OCI-M2 (cell line): ENCODE measurements around the gene TSHZ1.
"Not testable (repeated sequence)": the region's sequence is repeated elsewhere in the genome, so short reads cannot be mapped to it uniquely, and the experiment has no call there.

Experiments used
- DNase-seq: peaks from one replicate; lab custom pipeline; 2025; ENCODE audit not compliant: unreplicated experiment; lab: John Stamatoyannopoulos, UW

Gene TSHZ1

GRCh38 chr18:75297731-75298130 is 87.1 kb downstream of the TSHZ1 start:
- no peak for DNase-seq

- no peak for DNase-seq
Observed at GRCh38 chr18:75304678-75305557, 94.3 kb downstream of the TSHZ1 start.

- no peak for DNase-seq
Observed at GRCh38 chr18:75305984-75306383, 95.4 kb downstream of the TSHZ1 start.

- no peak for DNase-seq
Observed at GRCh38 chr18:75307530-75307929, 96.9 kb downstream of the TSHZ1 start.

- no peak for DNase-seq
Observed at GRCh38 chr18:75309564-75309963, 99.0 kb downstream of the TSHZ1 start.

- DNase-seq: no peak
Observed at GRCh38 chr18:75314117-75314516, 103.5 kb downstream of the TSHZ1 start.

GRCh38 chr18:75314606-75315005 is 104.0 kb downstream of the TSHZ1 start:
- no peak for DNase-seq

GRCh38 chr18:75316223-75316622 is 105.6 kb downstream of the TSHZ1 start:
- DNase-seq: no peak

- DNase-seq: no peak
Observed at GRCh38 chr18:75316826-75317225, 106.2 kb downstream of the TSHZ1 start.

- DNase-seq: no peak
Observed at GRCh38 chr18:75317300-75317699, 106.7 kb downstream of the TSHZ1 start.

- DNase-seq: no peak
Observed at GRCh38 chr18:75317703-75318102, 107.1 kb downstream of the TSHZ1 start.

- no peak for DNase-seq
Observed at GRCh38 chr18:75319905-75320304, 109.3 kb downstream of the TSHZ1 start.

GRCh38 chr18:75320506-75320905 is 109.9 kb downstream of the TSHZ1 start:
- DNase-seq: no peak

- DNase-seq: no peak
Observed at GRCh38 chr18:75321431-75321830, 110.8 kb downstream of the TSHZ1 start.

- DNase-seq: no peak
Observed at GRCh38 chr18:75322206-75322605, 111.6 kb downstream of the TSHZ1 start.

- no peak for DNase-seq
Observed at GRCh38 chr18:75323821-75324585, 113.4 kb downstream of the TSHZ1 start.

- no peak for DNase-seq
Observed at GRCh38 chr18:75324686-75325257, 114.2 kb downstream of the TSHZ1 start.

GRCh38 chr18:75329753-75330152 is 119.2 kb downstream of the TSHZ1 start:
- not testable (repeated sequence) for DNase-seq

- no peak for DNase-seq
Observed at GRCh38 chr18:75330308-75330707, 119.7 kb downstream of the TSHZ1 start.

GRCh38 chr18:75334869-75335268 is 124.3 kb downstream of the TSHZ1 start:
- DNase-seq: no peak

GRCh38 chr18:75335511-75335910 is 124.9 kb downstream of the TSHZ1 start:
- no peak for DNase-seq

GRCh38 chr18:75336767-75337166 is 126.2 kb downstream of the TSHZ1 start:
- DNase-seq: no peak
